ENCODE data around the gene NR5A2.
"Not testable (repeated sequence)": the region's sequence is repeated elsewhere in the genome, so short reads cannot be mapped to it uniquely, and the experiment has no call there.

Gene NR5A2

GRCh38 chr1:200183637-200184036 is 156.1 kb downstream of the NR5A2 start:
- TF ChIP-seq YY1 (IDR thresholded peaks at IDR 0.05; ENCODE audit: insufficient read depth, insufficient read length) (no peak), SUZ12 (IDR thresholded peaks at IDR 0.05; ENCODE audit: extremely low read depth, insufficient read depth, insufficient read length) (no peak), ZNF274 (IDR thresholded peaks at IDR 0.05; ENCODE audit: low read depth, low read length) (no peak)
- H3K9ac ChIP-seq (ENCODE audit: insufficient read length, low read depth) = no peak overlapping the region
- no peak for DNase-seq (ENCODE audit: low read depth, low spot score)

GRCh38 chr1:200184196-200184595 is 156.7 kb downstream of the NR5A2 start:
- Histone ChIP-seq H3K4me3 (ENCODE audit: insufficient read length, low read depth) (no peak overlapping the region), H3K9ac (ENCODE audit: insufficient read length, low read depth) (no peak overlapping the region), H3K4me1 (ENCODE audit: insufficient read depth, insufficient read length) (no peaks in the 10 kb centered on the region), H3K36me3 (ENCODE audit: insufficient read depth, insufficient read length, low read length) (no peaks in the 10 kb centered on the region), H3K9me3 (ENCODE audit: insufficient read depth, low read length) (peaks cover 20% of the 10 kb centered on the region), H3K27me3 (ENCODE audit: insufficient read depth, insufficient read length) (no peaks in the 10 kb centered on the region)
- DNase-seq (ENCODE audit: low read depth, low spot score) = no peak
- TF ChIP-seq YY1 (IDR thresholded peaks at IDR 0.05; ENCODE audit: insufficient read depth, insufficient read length) (no peak), ZNF274 (IDR thresholded peaks at IDR 0.05; ENCODE audit: low read depth, low read length) (no peak), SUZ12 (IDR thresholded peaks at IDR 0.05; ENCODE audit: extremely low read depth, insufficient read depth, insufficient read length) (no peak)

More at GRCh38 chr1:200183637-200184036, 156.1 kb downstream of the NR5A2 start:
- Histone ChIP-seq H3K36me3 (ENCODE audit: insufficient read depth, insufficient read length, low read length) (no peaks in the 10 kb centered on the region), H3K27me3 (ENCODE audit: insufficient read depth, insufficient read length) (no peaks in the 10 kb centered on the region), H3K4me3 (ENCODE audit: insufficient read length, low read depth) (no peak overlapping the region), H3K4me1 (ENCODE audit: insufficient read depth, insufficient read length) (no peaks in the 10 kb centered on the region), H3K9me3 (ENCODE audit: insufficient read depth, low read length) (peaks cover 20% of the 10 kb centered on the region)

- H3K36me3 ChIP-seq (ENCODE audit: insufficient read depth, insufficient read length, low read length); H3K9ac ChIP-seq (ENCODE audit: insufficient read length, low read depth); DNase-seq (ENCODE audit: low read depth, low spot score); H3K27me3 ChIP-seq (ENCODE audit: insufficient read depth, insufficient read length); H3K4me1 ChIP-seq (ENCODE audit: insufficient read depth, insufficient read length); H3K4me3 ChIP-seq (ENCODE audit: insufficient read length, low read depth): not testable (repeated sequence)
- peaks cover 20% of the 10 kb centered on the region for H3K9me3 ChIP-seq (ENCODE audit: insufficient read depth, low read length)
These were observed 157.7 kb downstream of the NR5A2 start for GRCh38 chr1:200185191-200185590.

GRCh38 chr1:200187332-200187731 is 159.8 kb downstream of the NR5A2 start:
- H3K4me3 ChIP-seq (ENCODE audit: insufficient read length, low read depth); DNase-seq (ENCODE audit: low read depth, low spot score); H3K36me3 ChIP-seq (ENCODE audit: insufficient read depth, insufficient read length, low read length); H3K27me3 ChIP-seq (ENCODE audit: insufficient read depth, insufficient read length); H3K4me1 ChIP-seq (ENCODE audit: insufficient read depth, insufficient read length); H3K9ac ChIP-seq (ENCODE audit: insufficient read length, low read depth): not testable (repeated sequence)
- peaks cover 20% of the 10 kb centered on the region for H3K9me3 ChIP-seq (ENCODE audit: insufficient read depth, low read length)

GRCh38 chr1:200191993-200192392 is 164.5 kb downstream of the NR5A2 start:
- no peak overlapping the region for H3K9ac ChIP-seq (ENCODE audit: insufficient read length, low read depth)
- TF ChIP-seq ZNF274 (IDR thresholded peaks at IDR 0.05; ENCODE audit: low read depth, low read length) = no peak
- TF ChIP-seq YY1 (IDR thresholded peaks at IDR 0.05; ENCODE audit: insufficient read depth, insufficient read length) = no peak
- no peak for TF ChIP-seq SUZ12 (IDR thresholded peaks at IDR 0.05; ENCODE audit: extremely low read depth, insufficient read depth, insufficient read length)
- H3K4me1 ChIP-seq (ENCODE audit: insufficient read depth, insufficient read length) = no peaks in the 10 kb centered on the region
- no peak for DNase-seq (ENCODE audit: low read depth, low spot score)
- H3K9me3 ChIP-seq (ENCODE audit: insufficient read depth, low read length) = no peaks in the 10 kb centered on the region
- H3K36me3 ChIP-seq (ENCODE audit: insufficient read depth, insufficient read length, low read length) = no peaks in the 10 kb centered on the region
- no peaks in the 10 kb centered on the region for H3K27me3 ChIP-seq (ENCODE audit: insufficient read depth, insufficient read length)
- no peak overlapping the region for H3K4me3 ChIP-seq (ENCODE audit: insufficient read length, low read depth)

GRCh38 chr1:200194477-200194876 is 167.0 kb downstream of the NR5A2 start:
- Histone ChIP-seq H3K4me1 (ENCODE audit: insufficient read depth, insufficient read length) (peaks cover 2% of the 10 kb centered on the region), H3K4me3 (ENCODE audit: insufficient read length, low read depth) (no peak overlapping the region), H3K9ac (ENCODE audit: insufficient read length, low read depth) (no peak overlapping the region), H3K36me3 (ENCODE audit: insufficient read depth, insufficient read length, low read length) (no peaks in the 10 kb centered on the region), H3K9me3 (ENCODE audit: insufficient read depth, low read length) (no peaks in the 10 kb centered on the region), H3K27me3 (ENCODE audit: insufficient read depth, insufficient read length) (no peaks in the 10 kb centered on the region)
- TF ChIP-seq SUZ12 (IDR thresholded peaks at IDR 0.05; ENCODE audit: extremely low read depth, insufficient read depth, insufficient read length) = no peak
- no peak for DNase-seq (ENCODE audit: low read depth, low spot score)

GRCh38 chr1:200198236-200198635 is 170.7 kb downstream of the NR5A2 start:
- Histone ChIP-seq H3K4me3 (ENCODE audit: insufficient read length, low read depth) (no peak overlapping the region), H3K36me3 (ENCODE audit: insufficient read depth, insufficient read length, low read length) (no peaks in the 10 kb centered on the region), H3K9me3 (ENCODE audit: insufficient read depth, low read length) (peaks cover 7% of the 10 kb centered on the region; the same call in 1 of the 2 replicates), H3K9ac (ENCODE audit: insufficient read length, low read depth) (no peak overlapping the region), H3K27me3 (ENCODE audit: insufficient read depth, insufficient read length) (no peaks in the 10 kb centered on the region), H3K4me1 (ENCODE audit: insufficient read depth, insufficient read length) (peaks cover 2% of the 10 kb centered on the region)
- DNase-seq (ENCODE audit: low read depth, low spot score) = no peak
- no peak for TF ChIP-seq ZNF274 (IDR thresholded peaks at IDR 0.05; ENCODE audit: low read depth, low read length)
- TF ChIP-seq YY1 (IDR thresholded peaks at IDR 0.05; ENCODE audit: insufficient read depth, insufficient read length) = no peak
- TF ChIP-seq SUZ12 (IDR thresholded peaks at IDR 0.05; ENCODE audit: extremely low read depth, insufficient read depth, insufficient read length) = no peak

- Histone ChIP-seq H3K4me3 (ENCODE audit: insufficient read length, low read depth) (no peak overlapping the region), H3K36me3 (ENCODE audit: insufficient read depth, insufficient read length, low read length) (no peaks in the 10 kb centered on the region), H3K9ac (ENCODE audit: insufficient read length, low read depth) (no peak overlapping the region), H3K27me3 (ENCODE audit: insufficient read depth, insufficient read length) (no peaks in the 10 kb centered on the region), H3K4me1 (ENCODE audit: insufficient read depth, insufficient read length) (no peaks in the 10 kb centered on the region), H3K9me3 (ENCODE audit: insufficient read depth, low read length) (peaks cover 6% of the 10 kb centered on the region; the same call in 1 of the 2 replicates)
- TF ChIP-seq SUZ12 (IDR thresholded peaks at IDR 0.05; ENCODE audit: extremely low read depth, insufficient read depth, insufficient read length) = no peak
- no peak for TF ChIP-seq YY1 (IDR thresholded peaks at IDR 0.05; ENCODE audit: insufficient read depth, insufficient read length)
- no peak for TF ChIP-seq ZNF274 (IDR thresholded peaks at IDR 0.05; ENCODE audit: low read depth, low read length)
- DNase-seq (ENCODE audit: low read depth, low spot score) = no peak
These were observed 177.9 kb downstream of the NR5A2 start for GRCh38 chr1:200205216-200205995.
